ENCODE data around the gene NUTM1.
A peak's percentile ranks its signal among the peaks of the same experiment; 100 is the strongest.

The NUTM1 gene, protein sequence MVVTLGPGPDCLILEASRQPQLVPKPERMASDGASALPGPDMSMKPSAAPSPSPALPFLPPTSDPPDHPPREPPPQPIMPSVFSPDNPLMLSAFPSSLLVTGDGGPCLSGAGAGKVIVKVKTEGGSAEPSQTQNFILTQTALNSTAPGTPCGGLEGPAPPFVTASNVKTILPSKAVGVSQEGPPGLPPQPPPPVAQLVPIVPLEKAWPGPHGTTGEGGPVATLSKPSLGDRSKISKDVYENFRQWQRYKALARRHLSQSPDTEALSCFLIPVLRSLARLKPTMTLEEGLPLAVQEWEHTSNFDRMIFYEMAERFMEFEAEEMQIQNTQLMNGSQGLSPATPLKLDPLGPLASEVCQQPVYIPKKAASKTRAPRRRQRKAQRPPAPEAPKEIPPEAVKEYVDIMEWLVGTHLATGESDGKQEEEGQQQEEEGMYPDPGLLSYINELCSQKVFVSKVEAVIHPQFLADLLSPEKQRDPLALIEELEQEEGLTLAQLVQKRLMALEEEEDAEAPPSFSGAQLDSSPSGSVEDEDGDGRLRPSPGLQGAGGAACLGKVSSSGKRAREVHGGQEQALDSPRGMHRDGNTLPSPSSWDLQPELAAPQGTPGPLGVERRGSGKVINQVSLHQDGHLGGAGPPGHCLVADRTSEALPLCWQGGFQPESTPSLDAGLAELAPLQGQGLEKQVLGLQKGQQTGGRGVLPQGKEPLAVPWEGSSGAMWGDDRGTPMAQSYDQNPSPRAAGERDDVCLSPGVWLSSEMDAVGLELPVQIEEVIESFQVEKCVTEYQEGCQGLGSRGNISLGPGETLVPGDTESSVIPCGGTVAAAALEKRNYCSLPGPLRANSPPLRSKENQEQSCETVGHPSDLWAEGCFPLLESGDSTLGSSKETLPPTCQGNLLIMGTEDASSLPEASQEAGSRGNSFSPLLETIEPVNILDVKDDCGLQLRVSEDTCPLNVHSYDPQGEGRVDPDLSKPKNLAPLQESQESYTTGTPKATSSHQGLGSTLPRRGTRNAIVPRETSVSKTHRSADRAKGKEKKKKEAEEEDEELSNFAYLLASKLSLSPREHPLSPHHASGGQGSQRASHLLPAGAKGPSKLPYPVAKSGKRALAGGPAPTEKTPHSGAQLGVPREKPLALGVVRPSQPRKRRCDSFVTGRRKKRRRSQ

GRCh38 chr15:34342737-34343575 lies at the start of gene NUTM1, which contains the start of gene NOP10:
Gene NUTM1 (plus strand): TSS chr15:34343315. CDS start chr15:34343697, 382 bp downstream.
Gene NOP10 (minus strand): TSS chr15:34343136. CDS start chr15:34343073, 63 bp downstream.
- peak; percentile 41 for DNase-seq

- DNase-seq = no peak
Observed at GRCh38 chr15:34297059-34297458, 46.1 kb upstream of the NUTM1 start.

DNA sequence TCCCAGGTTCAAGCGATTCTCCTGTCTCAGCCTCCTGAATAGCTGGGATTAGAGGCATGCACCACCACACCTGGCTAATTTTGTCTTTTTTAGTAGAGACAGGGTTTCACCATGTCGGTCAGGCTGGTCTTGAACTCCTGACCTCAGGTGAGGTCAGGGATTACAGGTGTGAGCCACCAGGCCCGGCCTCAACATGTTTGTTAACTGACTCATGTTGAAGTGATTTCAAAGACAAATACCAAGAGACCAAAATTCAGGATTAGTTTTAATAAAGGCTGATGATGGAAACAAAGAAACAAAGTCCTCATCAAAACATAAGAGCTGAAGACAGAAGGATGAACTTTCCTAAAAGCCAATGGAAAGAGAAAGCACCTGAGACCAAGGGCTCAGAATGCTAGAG lies 42.1 kb upstream of the NUTM1 start:
- no peak for DNase-seq

GRCh38 chr15:34304613-34305012 lies 38.5 kb upstream of the NUTM1 start:
- no peak for DNase-seq

DNA sequence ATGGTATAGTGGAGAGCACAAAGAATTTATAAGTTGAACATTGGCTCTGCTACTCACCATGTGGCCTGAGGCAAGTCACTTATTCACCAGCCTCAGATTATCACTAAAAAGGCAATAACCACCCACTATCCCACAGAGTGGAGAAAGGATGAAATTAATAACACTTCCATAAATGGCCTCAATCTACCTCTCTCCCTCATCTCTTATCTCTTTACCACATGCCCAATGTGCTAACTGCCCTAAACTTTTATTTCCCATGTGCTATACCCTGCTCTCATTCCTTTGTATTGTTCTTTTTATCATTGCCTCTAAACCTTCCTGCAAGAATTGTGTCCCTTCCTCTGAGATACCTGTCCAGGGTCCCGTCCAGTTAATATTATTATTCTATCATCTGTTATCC lies 31.6 kb upstream of the NUTM1 start:
- no peak for DNase-seq

GRCh38 chr15:34314491-34315490 lies 28.3 kb upstream of the NUTM1 start:
- DNase-seq = no peak

- peak; percentile 21 for DNase-seq
Observed at GRCh38 chr15:34318277-34319079, 24.6 kb upstream of the NUTM1 start.

GRCh38 chr15:34323217-34323616 lies 19.9 kb upstream of the NUTM1 start:
- DNase-seq = no peak

GRCh38 chr15:34324933-34325332 lies 18.2 kb upstream of the NUTM1 start:
- no peak for DNase-seq

GRCh38 chr15:34325368-34325767 lies 17.7 kb upstream of the NUTM1 start:
- DNase-seq = no peak

DNA sequence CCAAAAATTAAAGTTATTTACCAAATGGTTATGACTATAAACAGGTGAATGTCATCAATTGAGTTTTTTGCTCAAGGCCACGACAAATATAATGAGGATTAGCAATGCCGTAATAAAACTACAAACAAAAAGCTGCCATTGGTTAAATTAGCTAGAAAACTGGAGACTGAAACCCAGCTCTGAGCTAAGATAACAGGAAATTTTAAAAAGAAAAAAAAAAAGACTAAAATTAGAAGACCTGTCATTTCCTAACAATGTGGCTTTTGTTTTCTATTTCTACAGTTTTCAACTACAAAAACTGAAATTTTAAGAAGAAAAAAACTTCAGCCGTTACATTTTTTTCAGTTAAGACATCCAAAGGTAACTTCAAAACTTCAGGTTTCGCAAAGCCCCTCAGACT lies 15.2 kb upstream of the NUTM1 start:
- DNase-seq = no peak

GRCh38 chr15:34329006-34329405 lies 14.1 kb upstream of the NUTM1 start:
- DNase-seq = no peak

DNA sequence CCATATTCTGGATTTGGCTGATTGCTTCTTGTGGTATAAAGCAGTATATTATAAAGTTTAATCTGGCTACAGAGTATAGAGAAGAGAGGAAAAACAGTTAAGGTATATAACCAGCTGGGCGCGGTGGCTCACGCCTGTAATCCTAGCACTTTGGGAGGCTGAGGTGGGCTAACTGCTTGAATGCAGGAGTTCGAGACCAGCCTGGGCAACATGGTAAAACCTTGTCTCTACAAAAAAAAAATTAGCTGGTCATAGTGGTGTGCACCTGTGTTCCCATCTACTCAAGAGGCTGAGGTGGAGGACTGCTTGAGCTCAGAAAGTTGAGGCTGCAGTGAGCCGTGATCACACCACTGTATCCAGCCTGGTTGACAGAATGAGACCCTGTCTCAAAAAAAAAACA lies 12.8 kb upstream of the NUTM1 start:
- no peak for DNase-seq

GRCh38 chr15:34331809-34332208 lies 11.3 kb upstream of the NUTM1 start:
- no peak for DNase-seq

DNA sequence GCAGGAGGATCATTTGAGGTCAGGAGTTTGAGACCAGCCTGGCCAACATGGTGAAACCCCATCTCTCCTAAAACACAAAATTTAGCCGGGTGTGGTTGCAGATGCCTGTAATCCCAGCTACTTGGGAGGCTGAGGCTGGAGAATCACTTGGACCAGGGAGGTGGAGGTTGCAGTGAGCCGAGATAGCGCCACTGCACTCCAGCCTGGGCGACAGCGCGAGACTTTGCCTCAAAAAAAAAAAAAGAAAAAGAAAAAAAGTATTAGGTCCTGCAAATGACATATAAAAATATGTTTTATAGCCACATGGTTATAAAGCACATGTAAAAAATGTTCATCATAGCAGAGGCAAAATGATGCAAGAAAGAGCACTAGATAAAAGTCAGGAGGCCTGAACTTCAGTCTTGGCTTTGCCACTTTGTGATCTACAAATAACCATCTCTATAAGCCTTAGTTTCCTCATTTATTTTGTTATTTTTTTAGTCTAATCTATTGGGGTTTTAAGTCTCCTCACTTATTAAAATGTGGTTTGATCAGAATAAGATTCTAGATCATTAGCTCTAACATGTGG lies 10.5 kb upstream of the NUTM1 start:
- no peak for DNase-seq

DNA sequence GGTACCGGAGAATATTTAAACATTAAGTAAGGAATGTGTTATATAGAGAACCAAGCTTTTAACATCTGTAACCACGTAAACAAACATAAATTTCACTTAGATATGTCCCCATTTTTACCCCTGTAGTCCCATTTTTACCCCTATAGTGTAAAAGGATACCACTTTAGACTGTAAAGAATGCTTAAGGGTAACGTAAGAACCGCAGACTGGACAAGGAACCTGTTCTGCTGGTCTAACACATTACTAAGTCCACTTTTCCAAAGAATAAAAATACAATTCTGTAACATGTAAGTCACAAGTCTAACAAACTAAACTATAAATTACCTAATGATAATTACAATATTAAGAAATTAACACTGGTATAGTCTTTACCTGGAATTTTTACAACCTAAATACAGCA lies 8.4 kb upstream of the NUTM1 start:
- DNase-seq = no peak

- no peak for DNase-seq
Observed at GRCh38 chr15:34335176-34336032, 7.7 kb upstream of the NUTM1 start.

GRCh38 chr15:34336231-34336990 lies 6.7 kb upstream of the NUTM1 start:
- DNase-seq = no peak

All from NCI-H2107 (cell line).